WTC11 (cell line): Measurements from ENCODE around the gene TIPARP.

Experiments
- ELF4 ChIP-seq: sonication (generic); formaldehyde crosslinking; IDR thresholded peaks from 2 replicates; pipeline ENCODE4 v1.8.1; 2022; ENCODE audit warnings: low read depth, mild to moderate bottlenecking, moderate library complexity, missing genetic modification reagents
- FOXJ3 ChIP-seq: sonication (generic); formaldehyde crosslinking; IDR thresholded peaks from 2 replicates; pipeline ENCODE4 v1.9.0; 2021; ENCODE audit warnings: missing genetic modification reagents, mild to moderate bottlenecking, borderline replicate concordance
- FOXP1 ChIP-seq: sonication (generic); formaldehyde crosslinking; IDR thresholded peaks from 2 replicates; pipeline ENCODE4 v1.8.0; 2022; ENCODE audit warnings: missing genetic modification reagents, mild to moderate bottlenecking, moderate library complexity, borderline replicate concordance
- NR2C2 ChIP-seq: sonication (generic); formaldehyde crosslinking; IDR thresholded peaks from 2 replicates; pipeline ENCODE4 v1.8.0; 2022; ENCODE audit warnings: mild to moderate bottlenecking, missing genetic modification reagents
- SMAD3 ChIP-seq: sonication (generic); formaldehyde crosslinking; IDR thresholded peaks from 2 replicates; pipeline ENCODE4 v1.8.0; 2022; ENCODE audit warnings: missing genetic modification reagents, mild to moderate bottlenecking, borderline replicate concordance
- TP53 ChIP-seq: sonication (generic); formaldehyde crosslinking; IDR thresholded peaks from 2 replicates; pipeline ENCODE4 v1.8.1; 2023; ENCODE audit warnings: mild to moderate bottlenecking, missing genetic modification reagents
- ZNF232 ChIP-seq: sonication (generic); formaldehyde crosslinking; IDR thresholded peaks from 2 replicates; pipeline ENCODE4 v1.8.0; 2022; ENCODE audit warnings: mild to moderate bottlenecking, missing genetic modification reagents
- ZNF671 ChIP-seq: fragments of 250-450 bp; sonication (Bioruptor Pico); IDR thresholded peaks from 2 replicates; pipeline ENCODE4 v1.8.0; 2021; ENCODE audit warnings: mild to moderate bottlenecking
- TF ChIP-seq, protein P1 (sequence below): sonication (generic); formaldehyde crosslinking; IDR thresholded peaks from 2 replicates; pipeline ENCODE4 v1.8.0; 2023; ENCODE audit warnings: missing genetic modification reagents, mild to moderate bottlenecking, borderline replicate concordance
- TF ChIP-seq, protein P2 (sequence below): sonication (generic); formaldehyde crosslinking; IDR thresholded peaks from 2 replicates; pipeline ENCODE4 v1.8.1; 2023; ENCODE audit warnings: mild to moderate bottlenecking, missing genetic modification reagents, moderate library complexity
- TF ChIP-seq, protein P3 (sequence below): sonication (generic); formaldehyde crosslinking; IDR thresholded peaks from 2 replicates; pipeline ENCODE4 v1.8.1; 2022; ENCODE audit warnings: low read depth, missing genetic modification reagents, borderline replicate concordance
- TF ChIP-seq, protein P4 (sequence below): fragments of 200-600 bp; IDR thresholded peaks from 2 replicates; pipeline ENCODE4 v1.8.0; 2022; ENCODE audit warnings: antibody characterized with exemption

DNA sequence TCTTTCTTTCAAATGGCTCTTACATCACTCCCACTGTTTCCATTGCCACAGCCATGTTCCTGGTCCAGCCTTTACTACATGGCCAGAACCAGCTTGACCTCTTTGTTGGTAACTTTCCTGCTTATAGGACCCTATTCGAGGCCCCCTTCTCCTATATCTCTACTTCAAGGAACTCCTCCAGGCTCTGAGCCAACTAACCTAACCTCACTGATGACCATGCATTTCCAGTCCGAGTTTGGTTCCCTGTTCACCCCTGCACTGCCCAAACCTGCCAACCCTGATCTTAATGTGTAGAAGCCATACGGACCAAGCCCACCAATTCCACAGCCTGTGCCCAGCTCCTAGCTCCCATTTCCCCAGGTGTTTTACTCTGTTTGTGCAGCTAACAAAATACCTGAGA is 38.4 kb upstream of the TIPARP start:
- TF ChIP-seq, protein P1, sequence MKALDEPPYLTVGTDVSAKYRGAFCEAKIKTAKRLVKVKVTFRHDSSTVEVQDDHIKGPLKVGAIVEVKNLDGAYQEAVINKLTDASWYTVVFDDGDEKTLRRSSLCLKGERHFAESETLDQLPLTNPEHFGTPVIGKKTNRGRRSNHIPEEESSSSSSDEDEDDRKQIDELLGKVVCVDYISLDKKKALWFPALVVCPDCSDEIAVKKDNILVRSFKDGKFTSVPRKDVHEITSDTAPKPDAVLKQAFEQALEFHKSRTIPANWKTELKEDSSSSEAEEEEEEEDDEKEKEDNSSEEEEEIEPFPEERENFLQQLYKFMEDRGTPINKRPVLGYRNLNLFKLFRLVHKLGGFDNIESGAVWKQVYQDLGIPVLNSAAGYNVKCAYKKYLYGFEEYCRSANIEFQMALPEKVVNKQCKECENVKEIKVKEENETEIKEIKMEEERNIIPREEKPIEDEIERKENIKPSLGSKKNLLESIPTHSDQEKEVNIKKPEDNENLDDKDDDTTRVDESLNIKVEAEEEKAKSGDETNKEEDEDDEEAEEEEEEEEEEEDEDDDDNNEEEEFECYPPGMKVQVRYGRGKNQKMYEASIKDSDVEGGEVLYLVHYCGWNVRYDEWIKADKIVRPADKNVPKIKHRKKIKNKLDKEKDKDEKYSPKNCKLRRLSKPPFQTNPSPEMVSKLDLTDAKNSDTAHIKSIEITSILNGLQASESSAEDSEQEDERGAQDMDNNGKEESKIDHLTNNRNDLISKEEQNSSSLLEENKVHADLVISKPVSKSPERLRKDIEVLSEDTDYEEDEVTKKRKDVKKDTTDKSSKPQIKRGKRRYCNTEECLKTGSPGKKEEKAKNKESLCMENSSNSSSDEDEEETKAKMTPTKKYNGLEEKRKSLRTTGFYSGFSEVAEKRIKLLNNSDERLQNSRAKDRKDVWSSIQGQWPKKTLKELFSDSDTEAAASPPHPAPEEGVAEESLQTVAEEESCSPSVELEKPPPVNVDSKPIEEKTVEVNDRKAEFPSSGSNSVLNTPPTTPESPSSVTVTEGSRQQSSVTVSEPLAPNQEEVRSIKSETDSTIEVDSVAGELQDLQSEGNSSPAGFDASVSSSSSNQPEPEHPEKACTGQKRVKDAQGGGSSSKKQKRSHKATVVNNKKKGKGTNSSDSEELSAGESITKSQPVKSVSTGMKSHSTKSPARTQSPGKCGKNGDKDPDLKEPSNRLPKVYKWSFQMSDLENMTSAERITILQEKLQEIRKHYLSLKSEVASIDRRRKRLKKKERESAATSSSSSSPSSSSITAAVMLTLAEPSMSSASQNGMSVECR (CRISPR knock-in tag), result no peak
- TF ChIP-seq, protein P2, sequence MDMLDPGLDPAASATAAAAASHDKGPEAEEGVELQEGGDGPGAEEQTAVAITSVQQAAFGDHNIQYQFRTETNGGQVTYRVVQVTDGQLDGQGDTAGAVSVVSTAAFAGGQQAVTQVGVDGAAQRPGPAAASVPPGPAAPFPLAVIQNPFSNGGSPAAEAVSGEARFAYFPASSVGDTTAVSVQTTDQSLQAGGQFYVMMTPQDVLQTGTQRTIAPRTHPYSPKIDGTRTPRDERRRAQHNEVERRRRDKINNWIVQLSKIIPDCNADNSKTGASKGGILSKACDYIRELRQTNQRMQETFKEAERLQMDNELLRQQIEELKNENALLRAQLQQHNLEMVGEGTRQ (CRISPR knock-in tag), result no peak
- TF ChIP-seq SMAD3 (CRISPR knock-in tag) (no peak), FOXP1 (CRISPR knock-in tag) (no peak), TP53 (no peak), NR2C2 (CRISPR knock-in tag) (no peak), ELF4 (CRISPR knock-in tag) (no peak), ZNF671 (CRISPR knock-in tag) (no peak), FOXJ3 (no peak), ZNF232 (CRISPR knock-in tag) (no peak)
- TF ChIP-seq, protein P3, sequence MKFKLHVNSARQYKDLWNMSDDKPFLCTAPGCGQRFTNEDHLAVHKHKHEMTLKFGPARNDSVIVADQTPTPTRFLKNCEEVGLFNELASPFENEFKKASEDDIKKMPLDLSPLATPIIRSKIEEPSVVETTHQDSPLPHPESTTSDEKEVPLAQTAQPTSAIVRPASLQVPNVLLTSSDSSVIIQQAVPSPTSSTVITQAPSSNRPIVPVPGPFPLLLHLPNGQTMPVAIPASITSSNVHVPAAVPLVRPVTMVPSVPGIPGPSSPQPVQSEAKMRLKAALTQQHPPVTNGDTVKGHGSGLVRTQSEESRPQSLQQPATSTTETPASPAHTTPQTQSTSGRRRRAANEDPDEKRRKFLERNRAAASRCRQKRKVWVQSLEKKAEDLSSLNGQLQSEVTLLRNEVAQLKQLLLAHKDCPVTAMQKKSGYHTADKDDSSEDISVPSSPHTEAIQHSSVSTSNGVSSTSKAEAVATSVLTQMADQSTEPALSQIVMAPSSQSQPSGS (CRISPR knock-in tag), result no peak
- TF ChIP-seq, protein P4, sequence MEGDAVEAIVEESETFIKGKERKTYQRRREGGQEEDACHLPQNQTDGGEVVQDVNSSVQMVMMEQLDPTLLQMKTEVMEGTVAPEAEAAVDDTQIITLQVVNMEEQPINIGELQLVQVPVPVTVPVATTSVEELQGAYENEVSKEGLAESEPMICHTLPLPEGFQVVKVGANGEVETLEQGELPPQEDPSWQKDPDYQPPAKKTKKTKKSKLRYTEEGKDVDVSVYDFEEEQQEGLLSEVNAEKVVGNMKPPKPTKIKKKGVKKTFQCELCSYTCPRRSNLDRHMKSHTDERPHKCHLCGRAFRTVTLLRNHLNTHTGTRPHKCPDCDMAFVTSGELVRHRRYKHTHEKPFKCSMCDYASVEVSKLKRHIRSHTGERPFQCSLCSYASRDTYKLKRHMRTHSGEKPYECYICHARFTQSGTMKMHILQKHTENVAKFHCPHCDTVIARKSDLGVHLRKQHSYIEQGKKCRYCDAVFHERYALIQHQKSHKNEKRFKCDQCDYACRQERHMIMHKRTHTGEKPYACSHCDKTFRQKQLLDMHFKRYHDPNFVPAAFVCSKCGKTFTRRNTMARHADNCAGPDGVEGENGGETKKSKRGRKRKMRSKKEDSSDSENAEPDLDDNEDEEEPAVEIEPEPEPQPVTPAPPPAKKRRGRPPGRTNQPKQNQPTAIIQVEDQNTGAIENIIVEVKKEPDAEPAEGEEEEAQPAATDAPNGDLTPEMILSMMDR, result no peak
